GM18520 (cell line): ENCODE measurements around the gene PPP2R2C.

Experiments
- ATAC-seq: cut with Tn5 transposase; IDR thresholded peaks from one replicate; pipeline ENCODE4 v1.9.1; 2021; ENCODE audit not compliant: unreplicated experiment

PPP2R2C gene

DNA sequence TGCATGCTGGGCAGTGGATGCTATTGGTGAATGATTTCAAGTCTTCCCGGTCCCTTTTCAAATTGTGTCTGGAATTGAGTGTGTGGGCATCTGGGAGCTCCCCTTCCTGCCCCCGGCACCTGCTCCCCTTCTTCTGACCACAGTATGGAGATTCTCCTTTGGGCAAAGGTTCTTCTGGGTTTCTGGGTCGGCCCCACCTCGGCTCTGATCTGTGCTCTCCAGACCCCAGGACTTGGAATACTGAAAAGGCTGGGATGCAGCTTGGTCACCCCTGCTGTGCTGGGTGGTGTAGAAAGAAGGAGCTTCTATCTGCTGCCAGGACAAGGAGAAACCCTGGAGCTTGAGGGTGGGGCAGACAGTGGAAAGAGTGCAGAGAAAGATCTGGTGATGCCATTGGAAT, 124.0 kb downstream of the PPP2R2C start:
- no peak for ATAC-seq

DNA sequence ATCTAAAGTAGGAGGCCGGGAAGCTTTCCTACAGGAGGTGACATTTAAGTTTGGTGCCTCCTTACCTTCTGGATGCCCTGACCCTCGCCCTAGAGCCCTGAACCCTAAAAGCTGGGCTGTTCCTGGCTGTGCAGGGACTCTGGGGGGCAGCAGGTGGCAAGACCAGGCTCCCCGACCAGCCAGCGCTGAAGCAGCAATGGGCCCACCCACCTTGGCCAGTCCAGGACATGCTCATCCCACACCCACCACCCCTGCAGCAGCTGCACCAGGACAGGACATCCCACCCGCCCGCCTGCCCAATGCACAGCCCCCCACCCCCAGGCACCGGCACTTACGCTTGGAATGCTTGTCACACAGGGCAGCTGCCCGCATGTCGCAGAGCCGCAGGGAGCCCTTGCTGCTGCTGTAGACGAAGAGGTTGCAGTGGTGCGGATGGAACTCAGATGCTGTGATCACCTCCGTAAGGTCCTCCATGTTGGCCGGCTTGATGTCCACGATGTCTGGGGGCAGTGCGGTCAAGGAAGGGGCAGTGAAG, 124.8 kb downstream of the PPP2R2C start:
- ATAC-seq: no peak

DNA sequence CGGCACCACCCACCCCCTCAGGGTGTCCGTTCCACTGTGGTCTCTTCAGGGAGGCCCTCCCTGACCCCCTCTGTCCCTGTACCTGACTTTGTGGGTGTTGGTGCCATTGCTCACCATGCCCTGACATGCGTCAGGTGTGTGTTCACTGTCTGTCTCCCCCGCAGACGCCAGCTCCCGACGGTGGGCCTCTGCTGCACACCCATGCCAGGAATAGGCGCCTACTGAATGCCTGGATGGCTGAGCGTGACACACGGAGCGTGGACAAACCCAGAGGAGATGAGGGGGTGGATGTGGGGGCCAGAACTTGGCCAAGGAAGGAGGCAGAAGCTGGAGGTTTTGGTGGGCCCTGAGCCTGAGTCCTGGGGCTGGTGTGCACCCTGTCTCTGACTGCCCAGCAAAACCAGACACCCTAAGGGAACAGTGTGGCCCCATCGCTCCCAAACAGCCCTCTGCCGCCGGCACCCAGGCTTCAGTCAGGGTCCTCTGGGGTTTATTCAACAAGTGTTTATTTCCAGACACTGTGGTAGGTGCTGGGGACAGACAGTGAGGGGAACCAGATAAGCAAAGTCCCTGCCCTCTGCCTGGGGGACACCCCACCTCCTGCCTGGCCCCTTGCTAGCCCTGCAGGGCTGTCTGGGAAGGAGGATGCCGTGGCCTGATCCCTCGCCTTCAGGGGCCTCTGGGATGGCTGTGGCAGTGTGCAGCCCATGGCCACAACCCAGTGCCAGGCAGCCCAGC, 125.9 kb downstream of the PPP2R2C start:
- no peak for ATAC-seq

- no peak for ATAC-seq
Observed at GRCh38 chr4:6345866-6346265, 126.5 kb downstream of the PPP2R2C start.

DNA sequence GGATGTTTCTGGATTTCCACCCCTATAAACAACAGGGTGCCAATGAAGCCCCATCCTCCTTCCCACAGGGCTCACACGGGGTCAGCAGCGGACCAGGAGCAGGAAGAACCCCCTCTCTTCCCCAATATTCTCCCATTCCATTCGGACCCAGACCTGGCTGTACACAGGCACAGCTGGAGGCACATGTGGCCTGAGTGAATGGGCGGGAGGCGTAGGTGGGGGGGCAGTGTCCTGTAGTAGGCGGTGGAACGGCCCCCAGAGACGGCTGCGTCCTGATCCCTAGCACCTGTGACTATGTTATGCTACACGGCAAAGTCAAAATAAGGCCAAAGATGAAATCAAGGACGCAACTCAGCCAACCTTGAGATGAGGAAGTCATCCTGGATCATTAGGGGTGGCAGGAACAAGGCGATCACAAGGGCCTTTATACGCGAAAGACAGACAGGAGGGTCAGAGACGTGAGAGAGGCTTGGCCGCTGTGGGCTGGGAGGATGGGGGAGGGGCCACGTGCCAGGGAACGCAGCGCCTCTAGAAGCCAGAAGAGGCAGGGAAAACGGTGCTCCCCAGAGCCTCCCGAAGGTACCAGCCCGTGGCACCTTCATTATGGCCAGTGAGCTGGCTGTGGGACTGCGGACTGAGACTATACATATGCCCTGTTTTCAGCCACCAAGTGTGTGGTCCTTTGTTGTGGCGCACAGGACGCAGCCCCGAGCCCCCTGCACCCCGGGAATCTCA, 127.2 kb downstream of the PPP2R2C start:
- no peak for ATAC-seq

DNA sequence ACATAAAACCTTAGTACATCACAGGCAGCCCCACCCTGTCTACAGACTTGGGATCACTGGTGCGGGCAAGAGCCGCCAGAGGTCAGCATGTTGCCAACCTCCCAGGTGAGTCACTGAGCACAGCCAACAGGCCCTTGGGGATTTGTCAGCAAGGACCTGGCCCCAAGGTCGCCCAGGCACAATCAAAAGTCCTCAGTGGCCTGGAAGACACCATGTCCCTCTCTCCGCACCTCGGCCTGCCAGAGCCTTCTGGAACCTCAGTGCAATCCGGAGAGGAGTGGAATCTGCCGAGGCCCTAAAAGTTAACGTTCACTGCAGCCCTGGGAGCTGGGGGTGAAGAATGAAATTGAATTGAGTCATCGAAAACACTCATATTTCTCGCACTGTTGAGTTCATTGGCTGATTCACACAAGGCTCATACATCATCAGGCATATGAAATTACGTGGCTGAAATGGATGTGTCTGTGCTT, 128.4 kb downstream of the PPP2R2C start:
- no peak for ATAC-seq

DNA sequence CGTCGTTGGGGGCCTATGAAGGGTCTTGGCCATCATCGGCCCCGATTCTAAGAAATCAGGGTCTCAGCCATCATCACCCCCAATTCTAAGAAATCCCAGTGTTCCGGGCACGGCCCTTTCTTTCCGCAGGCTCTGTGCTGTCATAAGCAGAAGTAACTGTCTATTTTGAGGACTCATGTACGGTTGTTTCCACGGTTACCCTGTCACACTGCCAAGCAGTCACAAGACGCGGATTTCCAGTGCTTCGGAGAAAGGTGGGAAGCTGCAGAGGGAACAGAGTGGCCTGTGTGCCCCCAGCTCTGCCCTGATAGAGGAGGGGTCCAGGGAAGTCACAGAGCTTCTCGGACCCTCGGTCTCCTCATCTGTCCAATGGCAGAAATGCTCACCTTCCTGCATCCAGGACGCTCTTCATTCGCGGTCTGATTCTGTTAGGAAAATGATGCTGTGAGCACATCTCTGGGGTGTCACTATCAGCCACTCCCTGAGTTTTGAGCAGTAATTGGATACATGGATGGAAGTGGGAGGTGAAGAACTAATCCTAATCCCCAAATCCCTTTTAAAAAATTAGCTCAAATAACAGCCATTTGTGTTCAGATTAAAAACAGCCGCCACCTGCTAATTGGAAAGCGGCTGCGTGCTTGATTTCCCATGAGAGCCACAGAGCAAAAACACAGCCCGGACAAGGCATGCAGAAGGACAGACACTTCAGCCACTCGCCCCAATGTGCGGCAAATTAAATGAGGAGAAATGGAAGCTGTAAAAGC, 129.7 kb downstream of the PPP2R2C start:
- no peak for ATAC-seq

DNA sequence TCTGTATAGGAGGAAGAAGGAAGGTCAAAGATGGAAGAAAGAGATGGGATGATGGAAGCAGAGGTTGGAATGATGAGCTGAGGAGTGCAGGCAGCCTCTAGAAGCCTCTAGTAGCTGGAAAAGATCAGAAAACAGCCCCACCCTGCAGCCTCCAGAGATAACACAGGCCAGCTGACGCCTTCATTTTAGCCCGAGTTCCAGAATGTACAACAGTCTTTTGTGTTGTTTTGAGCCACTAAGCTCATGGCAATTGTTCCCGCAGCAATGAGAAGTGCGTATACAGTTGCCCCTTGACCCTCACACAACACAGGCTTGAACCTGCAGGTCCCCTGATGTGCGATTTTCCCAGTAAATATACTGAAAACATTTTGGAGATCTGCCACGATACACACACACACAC, 130.7 kb downstream of the PPP2R2C start:
- ATAC-seq: no peak

DNA sequence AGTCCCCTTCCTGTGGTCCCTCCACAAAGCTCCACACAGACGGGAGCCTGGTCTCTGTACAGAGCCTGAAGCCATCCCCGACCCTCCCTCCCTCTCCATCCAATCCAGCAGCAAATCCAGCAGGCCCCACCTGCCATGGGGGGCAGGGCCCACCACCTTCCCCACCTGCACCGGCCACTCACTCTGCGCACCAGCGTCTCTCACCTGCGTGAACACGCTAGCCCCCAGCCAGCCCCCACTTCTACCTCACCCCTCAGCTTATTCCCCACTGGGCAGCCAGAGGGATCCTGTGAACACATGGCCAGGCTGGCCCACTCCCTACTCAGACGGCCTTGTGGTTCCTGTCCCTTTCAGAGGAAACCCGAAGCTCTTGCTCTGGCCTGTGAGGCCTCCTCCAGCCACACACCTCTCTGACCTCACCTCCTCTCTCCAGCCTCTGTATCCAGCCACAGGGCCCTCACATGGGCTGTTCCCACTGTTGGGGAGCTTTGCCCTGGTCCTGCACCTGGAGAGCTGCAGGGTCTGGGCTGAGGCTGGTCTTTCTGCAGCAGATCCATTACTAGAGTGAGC, 131.9 kb downstream of the PPP2R2C start:
- no peak for ATAC-seq

DNA sequence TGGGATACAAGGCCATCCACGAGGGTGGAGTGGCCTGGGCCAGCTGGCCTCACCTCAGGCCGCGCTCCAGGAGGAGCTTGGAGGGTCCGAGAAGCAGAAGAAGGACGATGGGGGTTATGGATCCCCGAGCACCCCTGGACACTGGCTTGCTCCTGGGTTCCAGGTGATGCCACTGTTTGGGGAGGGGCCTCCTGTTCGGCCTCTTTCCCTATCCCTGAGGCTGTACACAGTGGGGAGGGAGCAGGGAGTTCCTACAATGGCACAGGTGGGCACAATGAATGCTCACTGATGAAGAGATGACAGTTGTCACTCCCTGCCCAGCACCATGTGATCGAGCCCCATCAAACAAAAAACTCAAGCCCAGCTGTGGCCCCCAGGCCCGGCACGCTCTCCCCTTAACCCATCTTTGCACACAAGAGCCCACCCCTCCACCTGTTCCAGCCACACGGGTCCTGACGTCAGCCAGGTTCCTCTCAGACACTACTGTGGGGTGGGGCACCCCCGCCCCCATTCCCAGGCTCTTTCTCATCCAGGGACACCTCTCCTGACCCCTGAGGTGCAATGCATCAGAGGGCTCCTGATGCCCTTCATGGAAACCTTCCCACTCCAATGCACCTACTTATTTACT, 132.5 kb downstream of the PPP2R2C start:
- ATAC-seq: no peak

DNA sequence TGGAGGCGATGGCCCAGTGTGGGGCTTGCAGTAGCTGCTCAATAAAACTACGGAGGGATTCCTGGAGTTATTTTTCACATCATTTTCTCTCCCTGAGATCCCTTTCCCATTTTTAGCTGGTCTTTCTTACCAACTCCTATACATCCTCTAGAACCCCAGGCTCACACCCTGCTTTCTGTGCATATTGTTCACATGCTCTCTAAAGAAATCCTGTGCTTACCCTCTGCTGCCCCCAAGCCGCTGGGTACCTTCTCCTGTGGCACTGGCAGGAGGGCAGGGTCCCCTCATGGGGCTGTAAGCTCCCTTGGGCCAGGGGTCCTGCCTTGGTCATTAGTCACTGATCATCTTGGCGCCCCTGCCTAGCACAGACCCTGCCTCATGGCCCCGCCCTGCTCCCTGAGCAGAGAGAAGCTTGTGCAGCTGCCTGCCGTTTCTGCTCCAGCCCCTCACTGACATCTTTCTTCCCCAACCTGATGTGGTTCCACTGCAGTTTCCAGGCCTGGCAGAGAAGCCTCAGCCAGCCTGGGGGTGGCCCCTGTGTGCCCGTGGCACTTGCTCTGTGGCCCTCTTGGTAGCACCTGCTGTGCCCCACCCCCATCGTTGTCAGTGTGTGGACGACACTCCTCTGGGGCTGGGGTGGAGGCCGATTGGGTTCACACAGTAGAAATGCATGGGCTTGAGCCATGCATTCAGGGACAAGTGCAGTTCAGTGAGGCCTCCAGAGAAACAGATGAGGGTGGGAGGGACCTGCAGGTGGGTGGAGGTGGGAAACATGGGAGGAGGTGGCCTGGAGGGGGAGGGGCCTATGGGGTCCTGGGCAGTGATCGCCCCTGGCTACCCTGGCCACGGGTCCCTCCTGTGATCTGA, 133.2 kb downstream of the PPP2R2C start:
- ATAC-seq: no peak

DNA sequence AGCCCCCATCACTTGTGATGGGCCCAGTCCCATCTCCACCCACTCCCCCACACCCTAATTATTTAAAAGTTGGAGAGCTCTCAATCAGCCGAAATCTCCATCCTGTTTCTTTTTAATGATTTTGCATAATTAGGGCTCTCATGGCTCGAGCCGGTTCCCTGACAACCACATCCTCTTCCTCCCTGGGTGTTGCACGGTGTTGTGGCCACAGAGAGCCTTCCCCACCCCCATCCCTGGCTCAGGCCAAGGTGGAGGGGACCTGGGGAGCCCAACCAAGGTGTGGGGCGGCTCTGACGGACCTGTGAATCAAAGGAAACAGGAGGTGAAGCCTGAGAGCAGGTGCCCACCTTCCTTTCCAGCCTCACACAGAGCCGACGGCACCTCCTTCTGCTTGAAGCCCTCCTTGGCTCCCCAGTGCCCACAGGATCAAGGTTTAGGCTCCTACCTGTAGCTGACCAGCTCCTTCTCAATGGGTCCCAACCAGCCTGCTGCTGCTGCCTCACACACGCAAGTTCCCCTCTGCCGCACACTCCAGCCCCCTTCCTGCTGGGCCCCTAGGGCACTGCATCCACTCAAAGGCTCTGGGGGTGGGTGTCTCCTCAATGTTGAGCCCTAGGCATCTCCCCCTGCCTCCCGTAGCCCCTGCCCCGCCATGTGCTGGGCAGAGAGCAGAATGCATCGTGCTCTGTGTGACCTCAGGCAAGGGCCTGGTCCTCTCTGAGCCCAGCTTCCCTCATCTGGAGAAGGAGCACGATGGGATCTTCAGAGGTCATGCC, 134.1 kb downstream of the PPP2R2C start:
- ATAC-seq: no peak

DNA sequence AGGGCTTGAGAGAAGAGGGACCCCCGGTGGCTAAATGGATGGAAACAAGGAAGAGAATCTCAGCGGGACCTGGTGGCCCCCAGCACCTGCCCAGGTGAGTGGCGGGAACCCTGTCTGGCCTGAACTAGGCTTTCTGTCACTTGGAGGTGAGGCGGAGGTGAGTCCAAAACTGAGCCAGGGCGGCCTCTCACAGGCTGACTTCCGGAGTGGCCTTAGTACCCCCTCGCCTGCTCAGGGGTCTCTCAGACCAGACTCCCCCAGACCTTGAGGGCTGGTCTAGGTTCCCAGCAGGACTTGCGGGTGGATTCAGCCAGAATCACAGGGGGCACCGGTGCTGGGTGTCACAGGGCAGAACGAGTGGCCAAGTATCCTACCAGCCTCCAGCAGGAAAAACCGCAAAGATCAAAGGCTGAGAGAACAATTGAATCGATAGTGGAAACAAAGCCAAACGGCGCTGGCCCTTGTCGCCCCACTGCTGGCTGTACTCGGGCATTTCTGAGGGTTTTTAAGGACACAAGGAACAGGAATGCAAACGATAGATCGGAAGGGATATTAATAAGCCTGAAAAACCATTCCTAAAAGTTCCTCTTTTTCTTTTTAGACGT, 135.0 kb downstream of the PPP2R2C start:
- ATAC-seq: no peak

DNA sequence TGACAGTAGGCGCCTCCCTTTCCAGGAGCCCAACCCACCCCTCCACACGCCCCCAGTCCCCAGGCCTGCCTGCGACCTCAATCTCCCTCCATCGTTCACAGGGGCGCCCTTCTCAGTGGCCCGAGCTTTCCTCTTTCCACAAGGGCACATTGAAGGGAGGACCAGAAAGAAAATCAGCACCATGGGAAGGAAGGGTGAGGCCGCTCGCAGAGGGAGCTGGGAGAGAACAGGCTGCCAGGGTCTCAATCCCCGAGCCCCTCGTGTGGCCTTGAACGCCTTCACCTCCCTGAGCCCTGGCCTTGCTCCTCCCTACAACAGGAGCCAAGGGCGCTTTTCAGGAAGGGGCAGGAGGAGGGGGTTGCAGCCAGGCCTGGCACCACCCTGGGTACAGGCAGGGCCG, 136.2 kb downstream of the PPP2R2C start:
- ATAC-seq: no peak

GRCh38 chr4:6335040-6335590, 137.3 kb downstream of the PPP2R2C start:
- ATAC-seq: no peak

GRCh38 chr4:6334203-6334887, 138.1 kb downstream of the PPP2R2C start:
- ATAC-seq: no peak

DNA sequence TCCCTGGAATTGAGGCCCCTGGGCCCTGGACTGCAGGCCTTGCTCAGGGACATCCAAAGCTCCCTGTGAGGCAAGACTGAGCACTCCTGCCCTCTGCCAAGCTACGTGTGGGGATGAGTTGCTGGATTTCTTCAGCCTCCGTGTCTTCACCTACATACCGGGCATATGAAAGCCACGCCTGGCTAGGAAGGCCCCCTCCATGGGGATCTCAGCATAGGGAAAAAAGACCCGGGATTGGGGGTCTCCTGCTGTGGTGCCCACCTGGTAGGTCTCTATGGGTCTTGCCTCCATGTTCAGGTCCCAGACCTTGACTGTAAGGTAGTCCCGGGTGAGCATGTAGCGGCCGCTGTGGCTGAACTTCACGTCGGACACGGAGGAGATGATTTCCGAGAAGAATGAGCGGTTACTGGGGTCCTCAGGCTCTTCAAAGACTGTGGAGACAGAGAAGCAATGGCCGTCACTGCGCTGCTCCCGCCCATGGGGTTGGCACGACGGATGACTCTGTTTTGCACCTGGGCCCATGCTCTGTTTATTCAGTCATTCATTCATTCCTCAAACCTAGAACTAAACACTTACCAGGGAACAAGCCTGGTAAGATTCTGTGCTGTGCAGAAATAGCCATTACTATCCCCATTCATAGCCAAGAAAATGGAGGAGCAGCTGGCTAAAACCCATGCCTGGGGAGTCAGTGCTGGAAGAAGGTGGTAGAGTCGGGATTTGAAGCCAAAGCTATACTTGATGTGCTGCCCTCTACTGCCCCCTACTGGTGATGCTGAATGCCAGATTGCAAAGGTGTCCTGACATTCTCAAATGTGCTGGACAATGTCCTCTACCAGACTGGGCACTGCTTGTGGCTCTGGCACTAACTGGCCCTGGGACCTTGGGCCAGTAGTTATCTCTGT, 138.9 kb downstream of the PPP2R2C start:
- no peak for ATAC-seq
